HT-29 (cell line): ENCODE measurements around the gene HIVEP2. TPM values are rescaled to one million over a fixed set of nuclear protein-coding genes. Genes with fewer than 3 reads are reported as not detected.

Experiments used
- DNase-seq: peaks from one replicate; pipeline ENCODE4 v3.0.0-alpha.2; 2015; ENCODE audit warnings: low spot score
- total RNA-seq: library from RNA; depleted of rRNA; stranded (reverse); fragments of >200 nt; shearing (Covaris generic); gene quantifications from 2 replicates; pipeline ENCODE4 v1.2.3, GENCODE V29; 2014

The HIVEP2 gene
- total RNA-seq, 1 experiment from 2014 or later, result 5.3 TPM

DNA sequence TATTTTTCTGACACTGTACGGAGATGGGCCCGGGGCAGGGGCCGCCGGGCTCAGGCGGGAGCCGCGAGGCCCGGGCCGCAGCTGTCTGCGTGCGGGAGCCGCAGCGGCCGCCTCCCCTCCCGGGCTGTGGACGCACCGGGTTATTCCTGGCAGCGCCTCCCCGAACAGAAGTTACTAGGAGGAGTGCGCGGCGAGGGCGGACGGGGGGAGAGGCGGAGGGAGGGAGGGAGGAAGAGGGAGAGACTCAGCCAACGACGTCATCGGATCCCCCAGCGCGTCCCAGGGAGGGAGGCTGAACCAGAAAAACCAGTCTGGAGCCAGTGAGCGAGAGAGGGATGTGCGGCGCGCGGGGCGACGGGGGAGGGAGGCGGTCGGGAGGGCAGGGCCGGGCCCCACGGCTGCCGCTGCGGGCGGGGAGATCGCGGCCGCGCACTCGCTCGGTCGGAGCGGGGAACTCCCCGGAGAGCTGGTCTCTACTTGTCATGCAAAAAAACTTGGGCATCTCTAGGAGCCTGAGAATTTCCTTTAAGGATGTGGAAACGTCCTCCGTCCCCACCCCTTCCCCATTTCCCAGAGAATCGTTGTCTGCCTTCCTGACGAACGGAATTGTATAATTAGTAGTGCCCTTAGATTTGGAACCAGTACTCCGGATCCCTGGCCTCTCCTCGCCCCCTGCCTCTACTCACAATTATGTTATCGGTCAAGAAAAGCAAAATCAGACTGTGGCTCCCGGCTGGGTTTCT lies 1.4 kb upstream of the HIVEP2 start:
- peak; percentile 98 for DNase-seq

DNA sequence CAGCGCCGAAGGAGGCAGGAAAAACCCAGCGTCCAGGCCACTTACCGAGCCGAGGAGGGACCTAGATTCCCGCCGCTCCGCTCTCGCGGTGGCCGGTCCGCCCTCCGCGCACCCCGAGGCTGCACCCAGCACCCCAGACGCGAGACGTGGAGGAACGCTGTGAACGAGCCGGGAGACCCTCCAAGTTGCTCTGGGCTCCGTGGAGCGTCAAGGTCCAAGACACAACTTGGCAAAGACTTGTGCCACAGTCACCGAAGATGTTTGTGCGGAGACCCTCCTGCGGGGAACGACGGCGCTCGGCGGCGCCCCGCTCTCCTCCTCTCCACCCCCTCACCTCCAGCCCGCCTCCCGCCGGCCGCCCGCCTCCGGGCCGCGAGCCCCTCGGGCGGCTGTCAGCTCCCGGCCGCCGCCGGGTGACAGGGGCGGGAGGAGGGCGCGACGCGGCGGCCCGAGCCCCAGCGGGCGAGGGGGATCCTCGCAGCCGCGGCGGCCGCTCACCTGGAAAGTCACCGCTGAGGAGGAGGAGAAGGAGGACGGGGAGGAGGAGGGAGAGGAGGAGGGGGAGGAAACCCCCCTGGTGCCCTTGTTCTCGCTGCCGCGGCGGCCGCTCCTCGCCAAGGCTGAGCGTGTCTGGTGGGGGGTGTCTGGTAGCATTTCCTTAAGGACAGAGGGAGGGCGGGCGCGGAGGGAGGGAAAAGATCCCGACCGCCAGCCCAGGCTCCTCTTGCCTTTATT lies 637 bp upstream of the HIVEP2 start:
- peak; percentile 62 for DNase-seq

DNA sequence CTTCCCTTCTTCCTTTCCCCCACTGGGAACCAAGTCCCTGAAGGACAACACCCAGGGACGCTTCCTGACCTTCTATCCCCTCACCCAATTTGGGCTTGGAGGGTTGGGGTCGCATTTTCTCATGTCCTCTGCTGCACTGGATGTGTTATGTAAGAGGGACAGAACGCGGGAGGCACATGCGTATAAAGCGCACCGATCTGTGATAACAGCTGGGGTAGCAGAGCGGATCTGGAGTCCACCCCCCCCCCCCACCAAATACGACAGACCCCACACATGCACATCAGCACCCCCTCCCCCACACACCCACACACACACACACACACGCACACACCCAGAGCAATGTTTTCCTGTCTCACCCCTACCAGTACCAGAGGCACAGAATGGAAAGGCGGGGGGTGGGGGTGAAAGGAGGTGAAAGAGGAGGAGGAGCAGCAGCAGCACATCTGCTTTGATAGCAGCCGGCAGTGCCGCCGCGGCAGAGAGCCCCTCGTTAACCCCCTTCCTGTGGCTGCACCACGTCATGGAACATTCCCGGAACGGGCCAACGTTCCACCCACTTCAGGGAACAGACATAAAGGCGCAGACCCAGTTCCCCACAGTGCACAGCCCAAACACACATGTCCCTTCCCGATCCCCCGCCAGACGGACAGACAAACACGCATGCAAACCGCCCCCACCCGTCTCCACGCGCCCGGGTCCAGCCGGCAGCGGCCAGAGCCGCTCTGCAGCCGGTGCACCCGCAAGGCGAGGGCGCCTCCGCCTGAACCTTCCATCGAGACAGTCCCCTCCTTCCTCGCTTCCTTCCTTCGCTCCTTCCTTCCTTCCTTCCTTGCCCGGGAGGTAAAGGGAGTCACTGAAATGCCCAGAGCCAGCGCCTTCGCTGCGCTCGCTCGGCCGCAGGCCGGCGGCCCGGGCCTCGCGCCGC lies 590 bp downstream of the HIVEP2 start:
- DNase-seq, result peak; percentile 52

DNA sequence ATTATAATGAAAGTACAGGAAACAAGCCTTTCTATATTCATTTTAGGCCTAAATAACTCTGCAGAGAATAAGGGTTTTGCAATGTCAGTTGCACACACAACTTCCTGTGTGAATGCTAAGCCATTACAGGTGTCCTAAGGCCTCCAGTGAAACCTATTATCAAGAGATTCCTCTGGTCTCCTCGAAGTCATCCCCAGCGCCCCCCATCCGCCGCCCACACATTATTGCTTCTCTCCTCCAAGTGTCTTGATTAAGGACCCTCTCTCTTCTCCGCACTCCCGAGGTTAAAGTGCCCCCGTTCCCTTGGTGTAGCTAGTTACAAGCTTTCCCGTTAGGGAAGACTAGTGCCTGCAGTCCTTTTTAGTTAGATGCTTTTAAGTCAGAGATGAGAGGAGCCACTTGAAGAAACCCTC lies 1.3 kb downstream of the HIVEP2 start:
- DNase-seq, result no peak

DNA sequence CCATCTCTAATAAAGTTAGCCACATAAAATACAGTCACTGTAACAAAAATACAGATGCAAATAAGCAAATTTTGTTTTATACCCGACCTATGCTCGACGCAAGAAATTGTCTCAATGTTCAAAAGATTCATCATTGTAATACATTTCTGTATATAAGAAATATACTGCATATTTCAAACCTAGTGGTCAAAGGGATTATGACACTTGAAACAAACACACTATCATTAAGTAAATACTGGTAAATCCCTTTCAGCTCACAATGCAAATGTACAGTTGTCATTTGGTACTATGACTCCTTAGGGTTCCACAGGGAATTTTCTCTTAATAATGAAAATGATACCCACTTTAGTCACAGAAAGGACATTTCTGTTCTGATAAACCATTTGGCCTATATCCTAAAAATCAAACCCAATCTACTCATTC lies 2.2 kb downstream of the HIVEP2 start:
- peak; percentile 70 for DNase-seq

DNA sequence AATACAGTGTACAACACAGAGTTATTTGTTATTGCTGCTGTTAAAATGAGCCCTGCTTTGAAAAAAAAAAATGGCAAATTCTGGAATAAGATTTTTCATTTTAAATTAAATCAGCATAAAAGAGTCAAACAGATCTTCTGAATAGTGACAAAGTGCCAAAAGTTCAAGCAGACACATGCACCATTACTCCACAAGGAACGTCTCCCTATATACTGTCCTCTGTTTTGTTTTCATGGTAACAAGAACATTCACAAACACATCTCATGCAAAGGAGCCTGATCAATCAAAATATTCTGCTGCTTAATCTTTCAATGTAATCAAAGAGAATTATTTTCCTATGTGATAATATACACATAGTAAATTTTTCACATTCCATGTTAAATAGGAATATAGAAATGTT lies 2.7 kb downstream of the HIVEP2 start:
- no peak for DNase-seq

DNA sequence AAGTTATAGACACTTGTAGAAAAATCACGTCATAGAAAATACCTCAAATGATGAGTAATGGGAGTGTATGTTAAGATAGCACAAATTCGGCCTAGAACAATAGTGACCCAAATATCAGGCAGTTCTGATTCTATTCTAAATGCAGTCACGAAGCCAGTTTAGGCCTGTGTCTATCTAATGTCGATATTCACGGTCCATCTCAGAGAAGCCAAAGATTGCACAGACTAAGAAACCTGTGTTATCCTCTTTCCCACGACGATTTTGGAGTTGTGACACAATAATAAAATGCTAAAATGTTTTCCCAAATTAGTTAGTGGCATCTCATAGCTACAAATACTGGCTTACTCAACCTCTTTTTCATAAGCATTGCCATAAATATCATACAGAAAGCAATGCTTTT lies 4.0 kb downstream of the HIVEP2 start:
- DNase-seq, result no peak

DNA sequence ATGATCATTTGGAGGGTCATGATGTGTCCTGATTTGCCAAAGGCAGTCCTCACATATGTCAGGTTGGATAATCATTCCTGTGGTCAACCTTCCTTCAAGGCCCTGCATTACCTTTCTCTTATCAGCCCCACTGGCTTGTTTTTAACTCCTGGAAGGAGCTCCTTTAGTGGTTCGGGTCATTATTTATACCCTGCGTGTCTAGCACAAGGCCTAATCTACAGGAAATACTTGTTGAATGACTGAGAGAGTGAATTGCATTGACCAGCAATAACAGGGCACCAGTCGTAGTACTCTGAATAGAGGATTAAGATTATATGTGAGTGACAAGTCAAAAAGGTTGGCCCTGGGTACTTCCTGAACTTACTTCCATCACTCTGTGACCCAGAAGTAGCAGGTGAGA lies 4.5 kb downstream of the HIVEP2 start:
- no peak for DNase-seq

DNA sequence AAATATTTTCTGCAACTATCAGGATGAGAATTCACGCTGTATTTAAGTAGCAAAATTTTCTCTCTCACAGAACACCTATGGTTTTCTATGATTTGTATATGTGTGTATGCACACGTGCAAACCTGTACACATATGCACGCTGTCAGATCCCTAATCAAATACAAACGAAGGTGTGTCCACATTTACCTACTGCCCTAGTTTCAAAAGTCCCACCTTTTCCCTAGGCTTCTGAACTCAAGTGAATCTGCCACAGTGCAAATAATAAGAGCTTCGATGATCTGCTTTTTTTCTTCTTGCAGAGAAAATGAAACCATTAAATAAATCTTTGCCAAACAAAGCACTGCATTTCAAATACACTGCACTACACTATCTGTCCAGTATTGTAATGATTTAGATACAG lies 6.5 kb downstream of the HIVEP2 start:
- no peak for DNase-seq

DNA sequence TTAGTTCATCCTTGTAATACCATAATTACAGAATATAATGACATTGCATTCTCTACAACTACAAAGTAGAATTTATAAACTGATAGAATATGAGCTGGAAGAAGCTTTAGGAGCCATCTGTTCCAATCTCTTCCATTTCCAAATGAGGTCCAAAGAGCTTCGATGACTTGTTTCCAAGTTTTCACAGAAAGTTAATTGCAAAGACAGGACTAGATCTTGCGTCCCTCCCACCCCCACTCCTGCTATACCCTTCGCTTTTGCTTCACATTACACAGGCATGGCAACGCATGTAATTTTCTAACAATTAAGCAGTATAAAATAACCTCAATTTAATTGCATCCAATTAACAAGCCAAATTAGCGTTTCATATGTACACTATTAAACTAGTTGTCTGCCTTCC lies 7.0 kb downstream of the HIVEP2 start:
- DNase-seq, result no peak

DNA sequence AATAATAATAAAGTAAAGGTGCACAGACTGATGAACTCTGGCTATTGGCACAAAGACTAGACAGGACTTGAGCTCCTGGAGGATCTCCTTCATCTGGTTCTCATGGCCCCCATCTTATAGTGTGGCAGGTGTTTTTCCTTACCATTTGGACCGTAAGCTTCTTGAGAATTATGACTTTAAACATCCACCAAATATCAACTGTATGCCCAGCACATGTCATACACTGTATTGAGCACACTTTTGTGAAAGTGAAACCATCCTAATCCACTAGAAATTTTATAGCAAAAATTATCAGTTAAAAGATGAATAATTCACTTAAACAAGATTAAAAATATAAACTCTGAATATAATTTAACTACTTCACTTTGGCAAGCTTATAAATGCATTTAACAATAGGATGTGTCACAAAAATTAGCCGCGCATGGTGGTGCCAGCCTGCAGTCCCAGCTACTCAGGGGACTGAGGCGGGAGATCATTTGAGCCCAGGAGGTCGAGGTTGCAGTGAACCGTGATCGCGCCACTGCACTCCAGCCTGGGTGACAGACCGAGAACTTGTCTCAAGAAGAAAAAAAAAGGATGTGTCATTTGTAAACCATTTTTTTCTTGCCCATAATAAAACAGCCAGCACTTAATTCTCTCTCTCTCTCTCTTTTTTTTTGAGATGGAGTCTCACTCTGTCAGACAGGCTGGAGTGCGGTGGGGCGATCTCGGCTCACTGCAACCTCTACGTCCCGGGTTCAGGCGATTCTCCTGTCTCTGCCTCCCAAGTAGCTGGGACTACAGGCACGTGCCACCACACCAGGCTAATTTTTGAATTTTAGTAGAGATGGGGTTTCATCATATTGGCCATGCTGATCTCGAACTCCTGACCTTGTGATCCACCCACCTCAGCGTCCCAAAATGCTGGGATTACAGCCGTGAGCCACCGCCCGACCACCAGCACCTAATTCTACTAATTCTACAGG lies 9.1 kb downstream of the HIVEP2 start:
- no peak for DNase-seq

DNA sequence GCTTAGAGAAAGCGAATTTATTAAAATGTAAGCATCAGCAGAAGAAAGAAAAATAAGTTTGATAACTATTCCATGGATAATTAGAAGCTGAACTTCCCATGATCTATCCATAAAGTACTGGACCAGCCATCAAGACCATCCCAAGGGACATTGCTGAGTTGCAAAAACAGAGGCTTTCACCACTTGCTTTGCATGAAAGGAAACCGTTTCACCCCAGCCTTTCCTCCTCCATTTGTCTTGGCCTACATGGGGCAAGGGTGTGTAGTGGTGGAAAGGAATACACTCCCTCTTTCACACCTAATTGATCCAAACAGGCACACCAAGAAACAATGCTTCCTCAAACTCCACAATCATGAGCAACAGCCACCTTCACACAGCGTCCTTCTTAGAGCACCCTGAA lies 10.4 kb downstream of the HIVEP2 start:
- no peak for DNase-seq

DNA sequence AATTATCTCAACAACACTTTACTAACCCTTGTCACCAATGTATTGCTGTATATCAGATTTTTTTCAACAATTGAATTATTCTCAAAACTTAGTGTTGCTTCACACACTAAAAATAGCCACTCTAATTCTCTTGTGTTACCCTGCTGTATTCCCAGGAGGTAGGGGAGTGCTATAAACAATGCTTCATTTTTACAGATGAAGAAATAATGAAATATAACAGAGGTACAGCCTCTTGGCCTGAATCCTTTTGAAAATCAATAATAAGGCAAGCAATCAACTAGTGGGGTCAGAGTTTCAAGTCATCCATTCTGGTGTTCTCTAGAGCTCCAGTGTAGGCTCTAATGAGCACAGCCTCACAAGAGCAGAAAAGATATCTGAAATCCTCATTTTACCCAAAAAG lies 10.9 kb downstream of the HIVEP2 start:
- no peak for DNase-seq

DNA sequence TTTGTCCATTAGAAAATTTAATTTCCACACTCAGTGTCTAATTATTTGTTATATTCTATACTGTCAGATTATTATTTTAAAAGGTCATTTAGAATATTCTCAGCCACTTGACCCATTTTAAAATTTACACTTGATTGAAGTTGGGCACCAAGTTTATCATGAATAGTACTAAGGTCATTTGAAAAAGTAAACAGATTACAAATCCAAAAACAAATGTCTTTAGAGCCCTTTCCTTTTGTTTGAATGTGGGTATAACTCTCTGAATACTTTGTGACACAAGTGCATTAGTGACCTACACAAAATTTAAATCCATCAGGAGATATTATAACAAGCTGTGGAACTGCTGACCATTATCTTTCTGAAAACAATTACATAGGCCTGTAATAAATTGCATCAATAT lies 11.3 kb downstream of the HIVEP2 start:
- no peak for DNase-seq

DNA sequence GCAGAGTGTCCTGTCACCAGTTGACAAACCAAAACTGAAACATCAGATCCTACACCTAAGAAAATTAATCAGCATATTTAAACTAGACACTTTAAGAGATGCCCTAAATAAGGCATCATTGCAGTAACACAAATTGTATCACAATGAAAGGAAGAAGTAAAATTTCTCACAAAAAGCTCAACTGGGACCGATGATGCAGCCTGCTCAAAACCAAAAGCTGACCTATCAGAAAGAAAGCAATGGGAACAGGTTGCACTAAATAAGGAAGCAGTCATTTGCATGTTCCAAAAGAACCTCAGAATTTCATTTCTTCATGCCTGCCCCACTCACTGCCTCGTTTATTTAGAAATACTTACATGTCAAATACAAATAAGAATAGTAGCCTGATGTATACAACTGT lies 12.1 kb downstream of the HIVEP2 start:
- DNase-seq, result no peak

DNA sequence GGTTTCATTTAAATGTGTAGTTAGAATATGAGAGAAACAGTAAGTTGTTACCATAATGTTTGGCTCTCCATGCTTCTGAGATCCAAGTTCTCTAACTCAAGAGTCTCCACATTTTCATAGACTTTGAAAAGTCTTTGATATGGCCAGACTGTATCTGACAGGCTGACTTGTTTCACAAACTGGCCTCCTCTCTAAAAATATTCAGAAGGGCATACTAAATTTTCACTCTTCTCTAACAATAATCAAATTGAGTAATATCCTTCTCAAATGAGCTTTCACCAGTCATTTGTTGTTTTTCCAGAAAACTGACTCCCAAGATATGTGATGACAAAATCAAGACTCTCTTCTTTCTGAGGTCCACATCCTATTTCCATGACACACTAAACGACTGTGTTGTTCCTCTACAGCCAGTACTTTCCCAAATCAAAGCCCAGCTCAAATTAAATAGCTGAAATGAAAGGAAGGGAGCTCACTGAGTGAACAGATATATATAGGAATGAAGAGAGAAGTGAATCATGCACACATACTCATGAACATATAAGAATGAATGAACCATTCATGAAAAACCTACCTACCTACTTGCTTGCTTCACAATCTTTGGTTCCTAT lies 15.1 kb downstream of the HIVEP2 start:
- DNase-seq, result no peak

DNA sequence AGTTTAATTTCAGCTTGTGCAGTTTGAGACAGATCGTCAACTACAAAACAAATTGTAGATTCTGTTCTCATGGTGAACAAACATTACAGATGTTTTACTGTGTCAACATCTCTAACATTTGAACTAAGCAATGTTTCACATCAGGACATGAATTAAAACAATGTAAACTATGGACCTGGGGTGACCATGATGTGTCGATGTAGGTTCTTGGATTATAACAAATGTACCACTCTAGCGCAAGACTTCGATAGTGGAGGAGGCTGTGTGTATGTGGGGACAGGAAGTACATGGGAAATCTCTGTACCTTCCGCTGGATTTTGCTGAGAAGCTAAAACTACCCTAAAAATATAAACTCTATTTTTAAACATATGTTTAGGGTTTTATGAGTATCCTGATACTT lies 17.1 kb downstream of the HIVEP2 start:
- DNase-seq, result peak; percentile 20

DNA sequence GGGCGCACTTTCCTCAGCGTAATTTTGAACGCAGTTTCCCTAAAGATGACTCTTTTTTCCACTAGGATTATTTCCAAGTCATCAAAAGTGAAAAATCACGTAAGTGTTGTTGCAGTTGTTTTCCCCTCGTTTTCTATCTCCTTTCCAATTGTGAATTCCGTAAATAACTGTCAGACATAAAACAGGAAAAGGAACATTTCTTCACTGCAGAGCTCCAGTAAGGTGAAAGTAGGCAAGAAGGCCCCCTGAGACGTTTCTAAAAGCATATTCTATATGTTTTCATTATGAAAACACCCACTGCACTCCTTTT lies 17.8 kb downstream of the HIVEP2 start:
- DNase-seq, result no peak

DNA sequence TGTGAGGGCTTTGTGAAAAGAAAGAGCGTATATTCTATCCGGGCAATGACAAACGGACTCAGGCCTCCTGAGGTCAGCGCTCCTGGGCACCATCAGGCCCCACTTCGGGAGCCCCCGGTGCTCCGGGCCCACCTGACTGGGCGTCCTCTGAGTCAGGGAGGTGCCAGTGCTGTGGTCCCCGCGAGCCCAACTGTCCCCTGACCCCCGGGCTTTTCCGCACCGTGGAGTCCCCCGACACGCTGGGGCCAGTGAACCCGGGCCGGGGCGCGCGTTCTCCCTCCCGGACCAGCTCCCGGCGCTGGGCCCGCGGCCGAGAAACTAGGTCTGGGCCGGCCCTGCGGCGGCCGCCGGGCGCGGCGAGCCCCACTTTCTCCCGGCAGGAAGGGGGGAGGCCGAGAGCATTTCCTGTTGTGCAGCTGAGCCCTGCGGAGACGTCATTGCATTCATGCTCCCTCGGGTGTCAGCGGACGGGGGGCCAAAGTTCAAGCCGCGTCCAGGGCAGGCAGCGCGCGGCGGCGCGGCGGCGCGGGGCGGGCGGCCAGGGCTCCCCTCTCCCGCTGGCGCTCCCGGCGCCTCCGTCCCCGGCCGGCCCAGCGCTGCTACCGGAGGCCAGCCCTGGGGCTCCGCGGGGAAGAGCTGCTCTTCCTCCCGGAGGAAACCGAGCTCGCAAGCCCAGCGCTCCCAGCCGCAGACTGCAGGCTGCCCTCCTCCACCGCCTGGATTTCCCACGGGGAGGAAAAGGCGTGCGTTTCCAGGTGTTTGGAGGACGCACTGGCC lies 18.3 kb downstream of the HIVEP2 start:
- peak; percentile 73 for DNase-seq

DNA sequence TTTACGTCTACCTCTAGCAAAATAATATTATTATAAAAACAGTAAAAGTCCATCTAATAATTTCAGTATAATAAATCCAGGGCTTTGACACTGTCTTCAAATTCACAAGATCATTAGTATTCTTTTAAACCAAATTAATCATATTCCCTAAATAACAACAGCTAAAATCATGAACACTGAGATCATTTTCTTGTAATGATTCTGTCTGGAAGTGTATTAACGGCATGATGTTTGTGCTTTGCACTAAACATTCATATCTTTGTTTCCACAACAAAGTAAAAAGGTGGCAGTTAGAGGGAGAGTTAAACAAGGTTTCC lies 18.8 kb downstream of the HIVEP2 start:
- DNase-seq, result no peak
